Measurements from ENCODE around the gene RNF14. TPM values are rescaled to one million over a fixed set of nuclear protein-coding genes. Genes with fewer than 3 reads are reported as not detected.
A peak's percentile ranks its signal among the peaks of the same experiment; 100 is the strongest.

Gene RNF14
- total and polyA plus RNA-seq, 9 of the 15 experiments (the other 6 are each of a cell fraction or from before 2014, with no cell fraction given), result 36.3 to 140 (median 75.1) TPM

GRCh38 chr5:142012792-142013388 is 44.0 kb downstream of the RNF14 start, which contains the start of gene GNPDA1 (continued):
- peak; percentile 74 for TF ChIP-seq MGA (IDR thresholded peaks at IDR 0.05)
- no peak for TF ChIP-seq ZNF12 (CRISPR knock-in tag; IDR thresholded peaks at IDR 0.05)
- no peak for TF ChIP-seq THRAP3 (IDR thresholded peaks at IDR 0.05; ENCODE audit: borderline replicate concordance)
- TF ChIP-seq, protein P1, sequence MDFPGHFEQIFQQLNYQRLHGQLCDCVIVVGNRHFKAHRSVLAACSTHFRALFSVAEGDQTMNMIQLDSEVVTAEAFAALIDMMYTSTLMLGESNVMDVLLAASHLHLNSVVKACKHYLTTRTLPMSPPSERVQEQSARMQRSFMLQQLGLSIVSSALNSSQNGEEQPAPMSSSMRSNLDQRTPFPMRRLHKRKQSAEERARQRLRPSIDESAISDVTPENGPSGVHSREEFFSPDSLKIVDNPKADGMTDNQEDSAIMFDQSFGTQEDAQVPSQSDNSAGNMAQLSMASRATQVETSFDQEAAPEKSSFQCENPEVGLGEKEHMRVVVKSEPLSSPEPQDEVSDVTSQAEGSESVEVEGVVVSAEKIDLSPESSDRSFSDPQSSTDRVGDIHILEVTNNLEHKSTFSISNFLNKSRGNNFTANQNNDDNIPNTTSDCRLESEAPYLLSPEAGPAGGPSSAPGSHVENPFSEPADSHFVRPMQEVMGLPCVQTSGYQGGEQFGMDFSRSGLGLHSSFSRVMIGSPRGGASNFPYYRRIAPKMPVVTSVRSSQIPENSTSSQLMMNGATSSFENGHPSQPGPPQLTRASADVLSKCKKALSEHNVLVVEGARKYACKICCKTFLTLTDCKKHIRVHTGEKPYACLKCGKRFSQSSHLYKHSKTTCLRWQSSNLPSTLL (IDR thresholded peaks at IDR 0.05), result no peak
- peak; percentile 80 for TF ChIP-seq POLR2B (IDR thresholded peaks at IDR 0.05; ENCODE audit: low read depth, partially characterized antibody)
- TF ChIP-seq TBL1XR1 (IDR thresholded peaks at IDR 0.05; ENCODE audit: low read length in 2 of 2), result no peak
- TF ChIP-seq ZNF316 (IDR thresholded peaks at IDR 0.05), result no peak
- no peak for TF ChIP-seq ZBTB1 (CRISPR knock-in tag; IDR thresholded peaks at IDR 0.05; ENCODE audit: borderline replicate concordance, low read depth)
- peak; percentile 69; the same call in 1 of the 2 replicates for TF ChIP-seq DMBX1 (CRISPR knock-in tag; IDR thresholded peaks at IDR 0.05; ENCODE audit: borderline replicate concordance)
- no peak for TF ChIP-seq SIX5 (IDR thresholded peaks at IDR 0.05; ENCODE audit: borderline replicate concordance in 1 of 2, insufficient read depth in 1 of 2, low read depth in 1 of 2, low read length in 2 of 2)
- no peak for TF ChIP-seq ZNF134 (CRISPR knock-in tag; conservative IDR thresholded peaks at IDR 0.05)
- TF ChIP-seq MAZ (CRISPR knock-in tag; conservative IDR thresholded peaks at IDR 0.05 in 1 of 2, IDR thresholded peaks at IDR 0.05 in 1 of 2), result peak in 1 of 2 experiments; percentile 58; a peak in 1 of 4 replicates
- TF ChIP-seq PPARD (CRISPR knock-in tag; IDR thresholded peaks at IDR 0.05), result no peak

All from K562 (cell line).